Heart right ventricle (tissue), 16 donors: ENCODE results near the gene IQGAP1. TPM values are rescaled to one million over a fixed set of nuclear protein-coding genes. Genes with fewer than 3 reads are reported as not detected.
A peak's percentile ranks its signal among the peaks of the same experiment; 100 is the strongest.

Experiments used
- ATAC-seq, 8 donors: fragments of 200-7000 bp; cut with Tn5 transposase; one replicate each; pipeline ENCODE4 v1.9.1; 2020; ENCODE audit warnings: mild to moderate bottlenecking in 8 of 8, moderate library complexity in 8 of 8, moderate number of reproducible peaks in 1 of 8
- DNase-seq, 2 donors: peaks; one replicate each; pipeline ENCODE4 v3.0.0-alpha.2; 2020
- H3K27ac ChIP-seq, 10 donors: fragments of 200-600 bp; sonication (generic) in 2 of 10; one replicate each; pipeline versions ENCODE4 v1.5.0 to v1.8.0; 2020 to 2022; ENCODE audit warnings: mild to moderate bottlenecking in 3 of 10
- H3K27me3 ChIP-seq, 7 donors: fragments of 200-600 bp; one replicate each; pipeline ENCODE4 v1.8.0; 2021 to 2022; ENCODE audit warnings: mild to moderate bottlenecking in 2 of 7
- H3K36me3 ChIP-seq, 9 donors: fragments of 200-600 bp; sonication (generic) in 1 of 9; one replicate each; pipeline versions ENCODE4 v1.5.0 to v1.8.0; 2020 to 2022; ENCODE audit warnings: mild to moderate bottlenecking in 2 of 9
- H3K4me1 ChIP-seq, 9 donors: fragments of 200-600 bp; sonication (generic) in 1 of 9; one replicate each; pipeline versions ENCODE4 v1.5.0 to v1.8.0; 2020 to 2022; ENCODE audit warnings: mild to moderate bottlenecking in 4 of 9
- H3K4me3 ChIP-seq, 10 donors: fragments of 200-600 bp; sonication (generic) in 2 of 10; one replicate each; pipeline versions ENCODE4 v1.5.0 to v1.8.0; 2020 to 2022; ENCODE audit warnings: mild to moderate bottlenecking in 7 of 10, moderate library complexity in 2 of 10
- H3K9me3 ChIP-seq, 11 donors: fragments of 200-600 bp in 10 of 11; sonication (generic) in 2 of 11; one replicate each; pipeline versions ENCODE4 v1.5.0 to v1.8.0; 2013 to 2022; ENCODE audit warnings: mild to moderate bottlenecking in 2 of 11, control low read depth in 1 of 11, moderate library complexity in 1 of 11
- CTCF ChIP-seq, 9 donors: fragments of 200-600 bp; sonication (generic) in 2 of 9; IDR thresholded peaks; one replicate each; pipeline versions ENCODE4 v1.5.0 to v1.8.0; 2021 to 2022; ENCODE audit warnings: antibody characterized with exemption in 9 of 9, mild to moderate bottlenecking in 5 of 9, moderate library complexity in 1 of 9
- WGBS, 2 donors: extraction: QIAGEN DNeasy Blood & Tissue Kit; methylation state at CpG; one replicate each; pipeline ENCODE4 v1.1.7; 2013; ENCODE audit warnings: inconsistent platforms in 1 of 2; 5-methylcytosine and 5-hydroxymethylcytosine counted together
- intact Hi-C, 10 donors: fragments of 100-400 bp; cut with DNase I; formaldehyde crosslinking; loops; one replicate each; pipeline versions ENCODE4 v1.11.1 to v1.14.2; 2022
- polyA plus RNA-seq, 2 donors: library from polyadenylated mRNA; stranded (reverse); fragments of 200-250 nt; gene quantifications; one replicate each; pipeline ENCODE4 v1.2.3, GENCODE V29; 2013
- total RNA-seq, 10 donors: library from RNA; stranded (reverse); fragmentation: NEBNext Ultra II Directional in 3 of 10; extraction: Animal tissue kit (Norgen Biotek cat#: 25700) in 3 of 10; gene quantifications; one replicate each; pipeline versions ENCODE4 v1.2.1 to v1.2.4, GENCODE V29; 2021 to 2023
- donor health status: Arrhythmogenic right ventricular cardiomyopathy.
- donor health status: ischemic (EF 13 %, LVEDD 7.1; RV severe dilation, severe dysfunction).
- donor health status: healthy with polysubstance abuse.
- donor health status: DM: no; HTN: yes; CAD: no.
- donor health status: DM: no; HTN: no; CAD: no.
- donor health status: ischemic (EF 25% LVEDD 6.9; RV normal size, moderate dysfunction).
- donor health status: ischemic (EF 25% LVEDD 5.7; RV mildly dilated, moderate dysfunction).
- donor health status: healthy.
- donor health status: DM: yes; HTN: yes; CAD: no.
- donor health status: Ischemic cardiomyopathy.
- donor health status: ischemic (EF 35%, LVEDD 5.7; RV mildly dilated, moderate dysfunction).
- donor health status: nonischemic (EF 11% LVEDD 7.7; RV severe dilation, severe dysfunction).
- donor health status: DM: yes; HTN: yes; CAD: no.
- donor health status: PGD.
- donor health status: ischemic (EF 29% LVEDD 5.4; RV normal size, mild dysfunction).
- donor health status: nonischemic (EF 23%, LVEDD 6.1; RV moderate dilation, normal function).

Gene IQGAP1
- total and polyA plus RNA-seq, 12 donors, result 28.6 to 81.7 (median 35.0) TPM

DNA sequence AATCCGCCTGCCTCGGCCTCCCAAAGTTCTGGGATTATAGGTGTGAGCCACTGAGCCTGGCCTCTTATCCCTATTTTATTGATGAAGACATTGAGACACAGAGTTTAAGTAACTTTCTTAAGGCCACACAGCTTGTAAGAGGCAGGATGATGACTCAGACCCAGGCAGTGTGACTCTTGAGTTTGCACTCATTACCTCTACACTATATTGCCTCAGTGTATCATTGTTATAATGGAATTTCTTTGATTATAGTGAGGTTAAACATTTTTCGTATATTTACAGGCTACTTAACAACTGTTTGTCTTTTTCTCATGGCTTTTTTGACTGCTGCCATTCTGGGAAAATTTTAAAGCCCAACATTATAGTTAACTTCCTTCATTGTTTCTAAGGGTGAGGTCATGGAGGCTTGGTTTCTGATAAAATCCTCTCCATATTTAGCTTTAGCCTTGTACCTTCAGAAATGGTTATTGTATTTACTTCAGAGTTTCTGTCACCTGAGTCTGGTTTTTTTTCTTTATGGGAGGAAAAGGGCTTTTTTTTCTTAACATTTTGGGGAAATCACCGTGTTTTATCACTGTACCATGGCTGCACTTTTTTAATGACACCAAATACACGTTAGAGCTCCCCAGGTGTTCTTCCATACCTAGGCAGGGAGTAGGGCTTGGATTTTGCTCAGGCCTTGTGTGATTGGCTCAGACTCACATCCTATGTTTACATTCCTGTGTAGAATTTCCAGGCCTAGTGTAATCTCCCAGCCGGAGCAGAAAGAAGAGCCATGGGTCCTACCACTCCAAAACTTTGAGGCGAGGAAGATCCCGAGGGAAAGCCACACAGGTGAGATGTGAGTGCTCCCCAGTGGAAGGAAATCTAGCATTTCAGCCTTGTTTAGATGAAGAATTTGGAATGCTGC lies 29.7 kb upstream of the IQGAP1 start:
- no peaks in the 10 kb centered on the region for H3K27me3 ChIP-seq
- 91 to 94% methylated on average over 8 of the region's 8 CpGs for WGBS, 2 donors
- intact Hi-C loops, result no loop called here
- H3K27ac ChIP-seq, result no peak overlapping the region
- H3K36me3 ChIP-seq, result peaks cover 0 to 50% (median 0%) of the 10 kb centered on the region in 9 donors
- H3K9me3 ChIP-seq, result no peaks in the 10 kb centered on the region
- ATAC-seq (no peak), DNase-seq (no peak)
- TF ChIP-seq CTCF (IDR thresholded peaks at IDR 0.05), result no peak
- no peak overlapping the region for H3K4me3 ChIP-seq
- H3K4me1 ChIP-seq, result peaks cover 2 to 22% (median 14%) of the 10 kb centered on the region in 9 donors

- DNase-seq, result no peak
- H3K9me3 ChIP-seq, result no peaks in the 10 kb centered on the region
- no peaks in the 10 kb centered on the region for H3K27me3 ChIP-seq
- WGBS, 2 donors, result 87 to 88% methylated on average over 14 of the region's 14 CpGs
- no peak for TF ChIP-seq CTCF (IDR thresholded peaks at IDR 0.05)
- H3K4me3 ChIP-seq, result no peak overlapping the region
- peaks cover 2 to 26% (median 14%) of the 10 kb centered on the region in 9 donors for H3K4me1 ChIP-seq
- ATAC-seq, result no peak
- H3K27ac ChIP-seq, result no peak overlapping the region
- H3K36me3 ChIP-seq, result peaks cover 0 to 49% (median 0%) of the 10 kb centered on the region in 9 donors
- intact Hi-C loops, result loop anchor here in 6 of 10 donors (5.0 to 10.0 kb wide), 4 partner anchors 107 to 244 kb away; no protein-coding TSS in a partner anchor
Measured at GRCh38 chr15:90360746-90361145, 27.3 kb upstream of the IQGAP1 start.

- Histone ChIP-seq H3K9me3 (no peaks in the 10 kb centered on the region), H3K4me3 (no peak overlapping the region), H3K4me1 (peaks cover 2 to 40% (median 20%) of the 10 kb centered on the region in 9 donors), H3K36me3 (peaks cover 0 to 31% (median 0%) of the 10 kb centered on the region in 9 donors), H3K27ac (peak overlapping the region in 9 of 10 donors; percentile 42 to 89 (median 77)), H3K27me3 (no peaks in the 10 kb centered on the region)
- DNase-seq (no peak), ATAC-seq (peak in 6 of 8 donors; percentile 58 to 75 (median 66))
- intact Hi-C loops, result loop anchor here (1.0 to 10.0 kb wide), 7 partner anchors 104 to 242 kb away; no protein-coding TSS in a partner anchor
- no peak for TF ChIP-seq CTCF (IDR thresholded peaks at IDR 0.05)
- whole genome bisulfite sequencing, 2 donors, result 43 to 50% methylated on average over 2 of the region's 2 CpGs
Measured at GRCh38 chr15:90362936-90363212, 25.2 kb upstream of the IQGAP1 start.

DNA sequence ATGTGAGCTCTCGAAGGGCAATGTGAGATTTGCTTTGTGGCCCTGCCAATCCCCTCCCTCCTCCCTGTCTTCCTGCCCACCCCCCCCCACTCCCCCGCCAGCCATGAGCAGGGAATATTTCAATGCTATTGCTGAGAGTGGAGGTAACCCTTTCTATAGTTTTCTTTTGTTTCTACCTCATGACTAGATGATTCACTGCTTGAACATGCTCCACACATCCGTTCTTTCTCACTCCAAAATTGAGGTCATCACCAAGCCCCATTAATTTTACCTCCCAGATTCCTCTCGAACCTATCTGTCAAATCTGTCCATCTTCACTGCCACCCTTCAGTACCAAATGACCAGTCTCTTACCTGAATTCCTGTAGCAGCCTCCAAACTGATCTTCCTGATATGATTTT lies 23.8 kb upstream of the IQGAP1 start:
- 85 to 87% methylated on average over 4 of the region's 4 CpGs for WGBS, 2 donors
- no peaks in the 10 kb centered on the region for H3K9me3 ChIP-seq
- no peak for DNase-seq
- ATAC-seq, result no peak
- no peak overlapping the region for H3K27ac ChIP-seq
- no peak for TF ChIP-seq CTCF (IDR thresholded peaks at IDR 0.05)
- peaks cover 2 to 51% (median 24%) of the 10 kb centered on the region in 9 donors for H3K4me1 ChIP-seq
- H3K4me3 ChIP-seq, result no peak overlapping the region
- intact Hi-C loops, result loop anchor here in 6 of 10 donors (5.0 to 10.0 kb wide), 4 partner anchors 103 to 241 kb away; no protein-coding TSS in a partner anchor
- H3K27me3 ChIP-seq, result no peaks in the 10 kb centered on the region
- peaks cover 0 to 20% (median 0%) of the 10 kb centered on the region in 9 donors for H3K36me3 ChIP-seq
